GM21447 (cell line): ENCODE results near the gene GRIN3B.

ENCODE experiments used
- ATAC-seq: cut with Tn5 transposase; IDR thresholded peaks from one replicate; pipeline ENCODE4 v1.9.1; 2021; ENCODE audit not compliant: unreplicated experiment

Gene GRIN3B

GRCh38 chr19:964761-965694 lies 35.2 kb upstream of the GRIN3B start:
- no peak for ATAC-seq

GRCh38 chr19:966485-967088 lies 33.6 kb upstream of the GRIN3B start:
- no peak for ATAC-seq

DNA sequence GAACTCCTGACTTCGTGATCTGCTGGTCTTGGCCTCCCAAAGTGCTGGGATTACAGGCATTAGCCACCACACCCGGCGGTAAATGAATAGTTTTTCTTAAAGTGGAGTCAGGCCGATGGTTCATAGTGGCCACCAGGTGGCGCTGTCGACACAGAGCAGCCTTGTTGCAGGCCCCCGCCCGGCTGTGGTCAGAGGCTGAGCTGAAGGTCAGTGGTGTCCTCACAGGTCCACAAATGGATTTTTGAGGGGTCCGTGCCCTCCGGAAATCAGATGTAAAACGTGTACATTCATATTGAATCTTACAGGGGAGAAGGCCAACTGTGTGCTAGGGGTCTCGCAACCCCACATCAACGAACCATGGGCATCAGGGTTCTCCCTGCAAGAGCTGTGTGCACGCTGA lies 29.5 kb upstream of the GRIN3B start:
- no peak for ATAC-seq

- no peak for ATAC-seq
Measured at GRCh38 chr19:971795-972194, 28.4 kb upstream of the GRIN3B start.

GRCh38 chr19:972281-972680 lies 27.9 kb upstream of the GRIN3B start:
- no peak for ATAC-seq

DNA sequence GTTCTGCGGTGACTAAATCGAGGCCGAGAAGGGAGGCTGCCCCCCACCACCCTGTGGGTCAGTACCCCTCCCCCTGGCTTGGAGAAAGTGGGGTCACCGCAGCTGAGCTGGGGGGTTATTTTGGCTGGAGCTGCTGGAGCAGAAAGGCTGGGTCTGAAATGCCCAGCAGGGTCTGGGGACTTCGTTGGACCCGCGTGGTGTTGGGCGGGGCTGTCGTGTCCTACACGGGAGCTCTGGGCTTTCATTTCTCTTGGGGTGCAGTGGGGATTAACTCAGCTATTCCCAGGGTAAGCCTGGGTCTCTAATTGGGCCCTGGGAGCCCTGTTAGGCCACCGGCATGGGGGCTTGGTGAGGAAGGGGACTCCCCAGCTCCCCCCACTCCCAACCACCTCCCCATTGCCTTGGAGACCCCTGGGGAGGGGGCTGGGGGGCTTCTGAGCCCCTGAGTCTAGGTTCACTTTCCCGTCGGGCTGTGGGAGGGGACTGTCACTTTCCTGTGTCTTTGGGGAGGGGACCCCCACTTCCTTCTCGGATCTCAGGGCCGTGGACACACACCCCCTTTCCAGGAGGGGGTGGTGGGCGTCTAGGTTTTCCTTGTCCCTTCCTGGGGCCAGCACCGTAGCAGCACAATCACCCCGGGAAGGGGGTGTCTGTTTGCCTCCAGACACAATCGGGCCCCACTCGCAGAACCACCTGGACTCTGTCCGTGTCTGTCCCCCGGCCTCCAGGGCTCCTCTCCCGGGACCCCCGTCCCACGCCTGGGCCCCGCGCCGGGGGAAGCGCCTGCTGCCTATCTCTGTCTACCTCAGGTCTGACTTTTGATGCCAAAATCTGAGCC lies 26.3 kb upstream of the GRIN3B start:
- ATAC-seq = no peak

- no peak for ATAC-seq
Measured at GRCh38 chr19:974564-975257, 25.5 kb upstream of the GRIN3B start.

- no peak for ATAC-seq
Measured at GRCh38 chr19:976476-976875, 23.7 kb upstream of the GRIN3B start.

GRCh38 chr19:977058-977464 lies 23.2 kb upstream of the GRIN3B start:
- no peak for ATAC-seq

DNA sequence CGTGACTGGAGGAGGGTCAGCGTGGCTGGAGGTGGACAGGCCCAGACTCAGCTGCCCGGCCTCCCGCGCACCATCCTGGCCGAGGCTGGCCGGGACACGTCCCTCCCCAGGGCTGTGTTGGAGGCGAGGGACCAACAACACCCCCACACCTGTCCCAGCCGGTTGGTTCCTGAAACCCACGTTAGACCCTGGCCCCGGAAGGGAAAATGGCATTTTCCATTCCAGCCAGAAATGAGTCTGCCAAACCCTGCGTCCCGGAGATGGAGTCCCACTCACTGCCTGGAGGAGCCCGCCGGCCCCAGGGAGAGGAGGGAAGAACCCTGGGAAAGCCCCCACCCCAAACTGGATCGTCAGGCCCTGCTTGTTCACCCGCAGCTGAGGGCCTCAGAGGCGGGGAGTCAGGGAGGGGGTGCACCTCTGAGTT lies 20.9 kb upstream of the GRIN3B start:
- ATAC-seq = no peak

GRCh38 chr19:980133-980998 lies 19.9 kb upstream of the GRIN3B start:
- no peak for ATAC-seq

DNA sequence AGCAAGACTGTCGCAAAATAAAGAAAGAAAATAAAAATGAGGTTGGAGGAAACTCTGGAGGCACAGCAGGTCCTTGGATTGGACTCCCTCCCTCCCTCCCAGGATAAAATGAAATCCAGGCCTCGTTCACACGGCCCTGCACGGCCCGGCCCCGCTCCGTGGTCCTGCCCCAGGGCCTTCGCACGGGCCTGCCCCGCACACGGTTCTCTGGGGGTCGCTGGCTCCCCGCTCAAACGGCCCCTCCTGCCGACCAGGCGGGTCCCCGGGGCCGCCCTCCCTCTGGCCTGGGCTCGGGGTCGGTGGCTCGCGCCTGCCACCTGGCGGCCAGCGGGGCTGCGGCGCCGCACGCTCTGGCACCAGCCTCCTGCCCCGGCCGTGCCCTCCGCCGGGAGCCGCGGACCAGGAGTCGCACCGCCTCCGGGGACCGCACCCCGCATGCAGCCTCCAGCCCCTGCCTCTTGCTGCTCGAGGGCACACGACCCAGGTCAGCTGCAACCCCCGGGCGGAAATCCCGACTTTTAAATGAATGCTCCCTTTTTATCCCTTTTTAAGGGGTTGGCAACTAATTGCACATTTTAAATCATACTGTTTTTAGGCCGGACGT lies 17.6 kb upstream of the GRIN3B start:
- ATAC-seq = no peak

GRCh38 chr19:984165-984967 lies 15.9 kb upstream of the GRIN3B start, which contains the start of gene WDR18:
WDR18 (plus strand) TSS chr19:984345; CDS start chr19:984354, 9 bp downstream.
- ATAC-seq = no peak

- ATAC-seq = no peak
Measured at GRCh38 chr19:986083-986482, 14.1 kb upstream of the GRIN3B start.

- no peak for ATAC-seq
Measured at GRCh38 chr19:988081-988480, 12.1 kb upstream of the GRIN3B start.

- ATAC-seq = no peak
Measured at GRCh38 chr19:988510-988909, 11.7 kb upstream of the GRIN3B start.

GRCh38 chr19:989381-990081 lies 10.7 kb upstream of the GRIN3B start:
- no peak for ATAC-seq

GRCh38 chr19:990119-990571 lies 10.1 kb upstream of the GRIN3B start:
- no peak for ATAC-seq
